ENCODE data around the gene TGFBR3. TPM values are rescaled to one million over a fixed set of nuclear protein-coding genes. Genes with fewer than 3 reads are reported as not detected.

TGFBR3 gene
- total and polyA plus RNA-seq, 2 of the 4 experiments (the other 2 are of a cell fraction) = 3.0 to 11.3 TPM

- Histone ChIP-seq H2AFZ (replicated peaks; ENCODE audit: low read length, poor library complexity) (no peak overlapping the region), H2BK5ac (ENCODE audit: low read depth, low read length, poor library complexity, severe bottlenecking) (no peak overlapping the region), H4K5ac (ENCODE audit: low read depth, low read length) (no peak overlapping the region), H3K9me3 (ENCODE audit: control insufficient read depth, insufficient read depth, low read length) (no peaks in the 10 kb centered on the region), H2BK120ac (ENCODE audit: low read depth, low read length) (no peak overlapping the region), H2AK9ac (replicated peaks; ENCODE audit: low read depth, low read length, poor library complexity) (no peak overlapping the region), H3K36me3 (ENCODE audit: control insufficient read depth, insufficient read depth, low read length) (no peaks in the 10 kb centered on the region), H3K9me1 (ENCODE audit: insufficient read depth, low read length) (no peaks in the 10 kb centered on the region), H3K79me1 (ENCODE audit: low read depth in 1 of 2, low read length in 2 of 2) (no peaks in the 10 kb centered on the region), H3K4me3 (ENCODE audit: insufficient read depth, low read depth, low read length) (no peak overlapping the region), H4K20me1 (ENCODE audit: insufficient read depth, low read length) (no peaks in the 10 kb centered on the region), H3K56ac (ENCODE audit: extremely low read depth, insufficient read depth, low read length) (no peak overlapping the region), H3K18ac (ENCODE audit: low read depth, low read length) (no peak overlapping the region), H2BK20ac (ENCODE audit: low read depth, low read length) (no peak overlapping the region), H3K4me1 (ENCODE audit: control insufficient read depth, insufficient read depth, low read length) (no peaks in the 10 kb centered on the region), H2BK15ac (ENCODE audit: low read depth, low read length) (no peak overlapping the region), H4K91ac (ENCODE audit: insufficient read depth, low read depth, low read length) (no peak overlapping the region), H3K4ac (ENCODE audit: low read depth, low read length) (no peak overlapping the region), H3K4me2 (ENCODE audit: low read depth, low read length) (no peak overlapping the region), H3K14ac (replicated peaks; ENCODE audit: low read depth, low read length) (no peak overlapping the region), H3K27me3 (ENCODE audit: control insufficient read depth, insufficient read depth, low read length) (no peaks in the 10 kb centered on the region), H3K27ac (ENCODE audit: insufficient read depth, low read length) (no peak overlapping the region), H4K8ac (ENCODE audit: low read depth in 2 of 2, low read length in 2 of 2) (no peak overlapping the region), H3K23ac (ENCODE audit: low read depth, low read length) (no peak overlapping the region), H2AK5ac (ENCODE audit: low read depth, low read length) (no peak overlapping the region), H3K9ac (ENCODE audit: low read depth, low read length) (no peak overlapping the region)
- DNase-seq = no peak
- WGBS, 2 experiments (ENCODE audit: extremely low coverage in 2 of 2, insufficient read length in 1 of 2) = no CpG with 5 or more reads among the region's 3 CpGs
- dilution Hi-C loops (cut with HindIII; ENCODE audit: low sequenced_read_pairs, unreplicated experiment) (no loop called here), intact Hi-C loops (cut with micrococcal nuclease) (no loop called here), in situ Hi-C loops (cut with MboI; ENCODE audit: low sequenced_read_pairs) (no loop called here)
- ChIA-PET POLR2A (ENCODE audit: unreplicated experiment) (no interaction called here), CTCF (interaction anchor here (0.7 kb wide), 1 partner anchor 17 kb away, joined by 3 read pairs; no protein-coding TSS in a partner anchor)
- TF ChIP-seq MAFK (IDR thresholded peaks at IDR 0.05; ENCODE audit: low read depth, low read length) = no peak
- no peak for TF ChIP-seq FOS (IDR thresholded peaks at IDR 0.05; ENCODE audit: low read depth, low read length)
- TF ChIP-seq CHD1 (IDR thresholded peaks at IDR 0.05; ENCODE audit: low read depth, low read length) = no peak
- no peak for TF ChIP-seq SMC3 (IDR thresholded peaks at IDR 0.05; ENCODE audit: low read depth, low read length)
- TF ChIP-seq NFE2L2 (IDR thresholded peaks at IDR 0.05; ENCODE audit: low read depth, low read length) = no peak
- TF ChIP-seq ELK1 (IDR thresholded peaks at IDR 0.05; ENCODE audit: borderline replicate concordance, low read depth, low read length) = no peak
- no peak for ATAC-seq (ENCODE audit: low read depth)
- BruUV-seq (replicated peaks) = no TSS peak
These were observed 252.5 kb downstream of the TGFBR3 start for GRCh38 chr1:91633438-91633837.
